IPS DF 19.7 (cell line): ENCODE results near the gene GOLGA6L10.
"Not testable (repeated sequence)": the region's sequence is repeated elsewhere in the genome, so short reads cannot be mapped to it uniquely, and the experiment has no call there.

Experiments used
- DNase-seq: peaks from one replicate; pipeline ENCODE4 v3.0.0-alpha.2; 2013; ENCODE audit warnings: low read depth, low spot score

The GOLGA6L10 gene, protein sequence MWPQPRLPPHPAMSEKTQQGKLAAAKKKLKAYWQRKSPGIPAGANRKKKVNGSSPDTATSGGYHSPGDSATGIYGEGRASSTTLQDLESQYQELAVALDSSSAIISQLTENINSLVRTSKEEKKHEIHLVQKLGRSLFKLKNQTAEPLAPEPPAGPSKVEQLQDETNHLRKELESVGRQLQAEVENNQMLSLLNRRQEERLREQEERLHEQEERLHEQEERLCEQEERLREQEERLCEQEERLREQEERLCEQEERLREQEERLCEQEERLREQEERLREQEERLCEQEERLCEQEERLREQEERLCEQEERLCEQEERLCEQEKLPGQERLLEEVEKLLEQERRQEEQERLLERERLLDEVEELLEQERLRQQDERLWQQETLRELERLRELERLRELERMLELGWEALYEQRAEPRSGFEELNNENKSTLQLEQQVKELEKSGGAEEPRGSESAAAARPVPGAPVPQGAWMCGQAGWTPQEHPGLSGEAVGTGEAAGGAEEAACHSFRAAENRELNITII

GRCh38 chr15:82349375-82349774, at the start of gene GOLGA6L10:
GOLGA6L10 (minus strand) TSS chr15:82349475; CDS start chr15:82349375, 100 bp downstream.
- DNase-seq, result not testable (repeated sequence)

GRCh38 chr15:82398785-82399184, 49.5 kb upstream of the GOLGA6L10 start:
- no peak for DNase-seq

- no peak for DNase-seq
These were observed 48.5 kb upstream of the GOLGA6L10 start for GRCh38 chr15:82397817-82398216.

DNA sequence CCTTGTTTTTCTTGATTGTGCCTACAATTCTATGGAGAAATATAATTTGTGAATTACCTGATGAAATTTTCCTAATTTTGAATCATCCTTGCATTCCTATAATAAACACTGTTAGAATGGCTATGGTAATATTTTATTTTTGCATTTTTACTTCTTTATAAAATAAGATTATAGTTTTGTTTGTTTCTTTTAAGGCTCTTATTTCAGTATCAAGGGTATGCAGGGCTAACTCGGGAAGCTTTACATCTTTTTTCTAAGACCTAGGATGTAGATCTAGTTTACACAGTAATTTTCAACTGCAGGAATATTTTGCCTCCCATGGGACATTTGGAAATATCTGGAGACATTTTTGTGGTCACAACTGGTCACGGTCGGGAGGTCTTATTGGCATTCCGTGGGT, 46.5 kb upstream of the GOLGA6L10 start:
- not testable (repeated sequence) for DNase-seq

GRCh38 chr15:82393671-82394070, 44.4 kb upstream of the GOLGA6L10 start:
- no peak for DNase-seq

- DNase-seq, result not testable (repeated sequence)
These were observed 42.8 kb upstream of the GOLGA6L10 start for GRCh38 chr15:82392077-82392476.

- DNase-seq, result not testable (repeated sequence)
These were observed 40.9 kb upstream of the GOLGA6L10 start for GRCh38 chr15:82390152-82390551.

GRCh38 chr15:82387209-82387608, 37.9 kb upstream of the GOLGA6L10 start:
- DNase-seq, result not testable (repeated sequence)

DNA sequence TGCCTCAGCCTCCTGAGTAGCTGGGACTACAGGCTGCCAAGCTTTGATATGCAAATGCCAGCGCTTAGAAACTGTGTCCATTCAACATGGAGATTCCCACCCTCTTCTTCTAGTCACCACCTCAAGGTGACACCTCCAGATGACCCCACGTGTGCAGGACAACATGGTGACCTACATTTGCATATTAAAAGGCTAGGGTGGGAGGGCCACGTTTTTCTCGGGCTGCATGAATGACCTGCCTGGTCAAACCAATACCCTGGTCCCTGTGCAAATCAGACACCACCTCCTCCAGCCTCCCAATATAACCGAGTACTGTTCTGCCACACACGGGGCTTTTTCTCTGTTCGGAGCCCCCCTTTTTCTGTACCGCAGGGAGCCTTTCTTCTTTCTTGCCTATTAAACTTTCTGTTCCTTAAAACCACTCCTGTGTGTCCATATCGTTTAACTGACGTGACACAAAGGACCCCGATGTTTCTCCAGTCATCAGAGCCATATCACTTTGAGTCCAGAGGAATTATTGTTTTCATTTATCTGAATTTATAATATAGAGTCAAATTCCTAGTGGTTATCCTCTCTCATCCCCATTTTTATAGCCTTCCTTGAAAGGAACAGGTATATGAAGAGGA, 32.2 kb upstream of the GOLGA6L10 start:
- DNase-seq, result not testable (repeated sequence)

DNA sequence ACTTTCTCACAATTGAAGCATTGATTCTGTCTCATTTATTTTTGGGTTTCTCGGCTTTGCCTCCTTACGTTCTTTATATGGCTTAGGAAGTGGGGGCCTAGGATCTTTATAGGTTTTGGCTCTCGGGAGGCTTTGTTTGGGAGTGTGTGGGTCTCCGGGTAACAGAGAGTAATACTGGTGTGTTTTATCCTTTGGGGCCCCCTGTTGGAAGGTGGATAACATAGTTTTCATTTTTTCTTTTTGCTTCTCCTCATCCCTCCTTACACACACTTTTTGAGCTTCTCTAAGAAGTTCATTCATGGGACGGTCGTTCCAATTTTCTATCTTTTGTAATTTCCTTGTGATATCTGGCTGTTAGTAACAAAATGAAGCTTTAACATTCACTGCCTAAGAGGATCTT, 30.3 kb upstream of the GOLGA6L10 start:
- not testable (repeated sequence) for DNase-seq

DNA sequence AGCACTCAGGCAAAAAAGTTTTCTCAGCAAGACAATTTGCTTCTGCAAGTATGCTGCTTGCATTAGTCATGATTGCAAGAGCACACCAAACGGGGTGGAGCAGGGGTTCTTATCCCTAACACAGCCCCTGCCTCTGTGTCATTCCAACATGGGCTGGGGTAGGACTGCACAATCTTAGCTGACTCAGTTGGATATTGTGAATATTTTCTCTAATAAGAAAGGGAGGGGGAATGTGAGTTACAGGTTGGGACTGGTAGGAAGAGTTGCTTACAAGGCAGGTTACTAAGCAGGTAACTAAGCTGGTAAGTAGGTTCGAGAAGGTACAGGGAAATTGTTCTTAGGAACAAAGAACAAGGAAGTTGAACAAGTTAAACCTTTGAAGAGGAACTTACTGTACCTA, 24.4 kb upstream of the GOLGA6L10 start:
- not testable (repeated sequence) for DNase-seq

GRCh38 chr15:82371656-82372055, 22.4 kb upstream of the GOLGA6L10 start:
- DNase-seq, result no peak

DNA sequence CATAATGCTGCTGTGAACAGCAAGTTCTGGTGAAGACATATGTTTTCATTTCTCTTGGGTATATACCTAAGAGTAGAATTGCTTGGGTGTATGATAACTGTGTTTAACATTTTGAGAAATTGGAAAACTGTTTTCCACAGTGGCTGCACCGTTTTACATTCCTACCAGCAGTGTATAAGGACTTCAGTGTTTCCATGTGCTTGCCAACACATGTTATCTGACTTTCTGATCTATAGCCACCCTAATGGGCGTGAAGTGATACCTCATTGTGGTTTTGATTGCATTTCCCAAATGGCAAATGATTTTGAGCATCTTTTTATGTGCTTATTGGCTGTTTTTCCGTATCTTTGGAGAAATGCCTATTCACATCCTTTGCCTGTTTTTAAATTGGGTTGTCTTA, 18.5 kb upstream of the GOLGA6L10 start:
- not testable (repeated sequence) for DNase-seq

DNA sequence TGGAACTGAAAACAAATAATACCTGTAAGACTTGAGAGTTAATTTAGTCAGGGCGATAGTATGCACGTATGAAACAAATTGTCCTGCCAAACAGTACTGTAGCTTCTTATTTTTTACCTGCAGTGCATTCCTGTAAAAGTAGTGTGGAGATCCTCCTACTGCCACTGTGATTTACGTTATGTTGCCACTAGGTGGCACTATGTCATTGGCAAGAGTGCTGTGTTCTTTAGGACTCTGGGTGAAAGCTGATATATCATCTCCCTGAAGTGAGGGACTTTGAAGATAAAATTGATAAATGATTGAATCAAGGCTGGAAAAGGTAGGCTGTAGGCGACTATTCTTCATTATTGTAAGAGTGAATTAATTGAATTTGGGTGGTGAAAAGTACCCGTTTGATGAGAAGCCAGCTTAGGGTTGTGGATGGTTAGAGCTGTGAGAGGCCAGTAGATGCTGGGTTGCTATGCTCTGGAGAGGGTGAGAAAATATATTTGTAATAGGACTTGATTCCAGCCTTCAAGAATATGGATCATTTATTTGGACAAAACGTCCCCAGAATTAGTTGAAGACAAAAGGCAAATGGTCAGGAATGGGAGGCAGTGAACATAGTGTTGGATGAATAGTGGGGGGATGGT, 16.5 kb upstream of the GOLGA6L10 start:
- not testable (repeated sequence) for DNase-seq

GRCh38 chr15:82364548-82364947, 15.3 kb upstream of the GOLGA6L10 start:
- not testable (repeated sequence) for DNase-seq

DNA sequence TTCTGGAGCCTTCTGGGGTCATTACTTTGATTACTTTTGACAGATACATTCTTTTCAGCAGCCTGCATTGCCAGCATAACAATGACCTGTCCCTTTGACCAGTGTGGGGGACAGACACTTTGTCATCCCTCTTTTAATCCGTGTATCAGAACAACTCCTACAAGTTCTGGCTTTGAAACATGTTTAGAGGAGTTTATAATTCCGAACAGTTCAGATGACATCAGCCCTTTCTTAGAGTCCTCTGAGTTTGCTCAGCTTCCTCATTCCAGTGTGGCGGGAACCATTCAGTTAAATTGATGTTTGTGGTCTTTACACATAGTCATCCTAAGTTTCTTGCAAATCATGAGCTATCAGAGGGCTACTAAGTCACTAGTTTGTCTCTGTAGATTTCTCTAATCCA, 13.5 kb upstream of the GOLGA6L10 start:
- DNase-seq, result not testable (repeated sequence)

GRCh38 chr15:82360618-82361017, 11.3 kb upstream of the GOLGA6L10 start:
- DNase-seq, result not testable (repeated sequence)

DNA sequence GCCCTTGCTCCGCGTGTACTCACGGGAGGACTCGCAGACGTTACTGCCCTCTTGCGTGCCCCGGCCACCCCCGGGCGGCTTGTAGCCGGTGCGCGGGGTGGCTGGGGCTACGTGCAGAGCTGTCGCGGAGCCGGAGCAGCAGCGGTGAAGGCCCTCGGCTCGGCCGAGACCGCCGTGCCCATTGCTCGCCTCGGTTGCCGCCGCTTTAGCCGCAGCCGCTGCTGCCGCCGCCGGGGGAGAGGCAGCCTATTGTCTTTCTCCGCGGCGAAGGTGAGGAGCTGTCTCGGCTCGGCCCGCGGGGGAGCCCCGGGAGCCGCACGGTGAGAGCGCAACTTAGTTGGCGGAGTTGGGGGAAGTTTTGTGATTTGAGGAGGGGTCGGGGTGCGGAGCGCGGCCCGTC, 5.8 kb upstream of the GOLGA6L10 start:
- DNase-seq, result not testable (repeated sequence)

GRCh38 chr15:82354546-82354945, 5.3 kb upstream of the GOLGA6L10 start:
- DNase-seq, result not testable (repeated sequence)

DNA sequence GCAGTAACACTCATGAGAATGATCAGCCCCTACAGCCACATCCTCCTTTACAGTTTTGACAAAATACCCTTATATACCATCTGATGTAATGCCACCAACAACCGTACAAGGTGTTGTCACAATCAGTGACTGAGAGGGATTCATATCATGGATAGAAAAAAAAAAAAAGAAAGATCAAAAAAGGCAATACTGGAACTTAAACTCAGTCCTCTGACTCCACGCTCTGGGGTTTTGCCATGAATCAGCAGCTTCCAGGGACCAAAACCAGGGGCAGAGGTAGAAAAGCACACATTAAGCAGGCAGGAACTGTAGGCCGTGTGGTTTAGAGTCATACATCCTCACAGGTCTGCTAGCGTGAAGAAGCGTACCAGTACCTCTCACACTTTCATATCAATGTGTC, 1.6 kb downstream of the GOLGA6L10 start:
- not testable (repeated sequence) for DNase-seq

DNA sequence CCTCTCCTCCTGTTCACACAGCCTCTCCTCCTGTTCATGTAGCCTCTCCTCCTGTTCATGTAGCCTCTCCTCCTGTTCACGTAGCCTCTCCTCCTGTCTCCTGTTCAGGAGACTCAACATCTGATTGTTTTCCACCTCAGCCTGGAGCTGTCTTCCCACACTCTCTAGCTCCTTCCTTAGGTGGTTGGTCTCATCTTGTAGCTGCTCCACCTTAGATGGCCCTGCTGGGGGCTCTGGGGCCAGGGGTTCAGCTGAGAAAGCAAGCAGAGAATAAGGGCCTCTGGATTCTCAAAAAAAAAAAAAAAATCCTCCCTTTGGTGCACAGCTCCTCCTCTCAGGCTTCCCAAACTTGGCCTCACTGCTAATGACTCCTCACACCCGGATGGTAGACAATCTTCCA, 4.1 kb downstream of the GOLGA6L10 start:
- not testable (repeated sequence) for DNase-seq

DNA sequence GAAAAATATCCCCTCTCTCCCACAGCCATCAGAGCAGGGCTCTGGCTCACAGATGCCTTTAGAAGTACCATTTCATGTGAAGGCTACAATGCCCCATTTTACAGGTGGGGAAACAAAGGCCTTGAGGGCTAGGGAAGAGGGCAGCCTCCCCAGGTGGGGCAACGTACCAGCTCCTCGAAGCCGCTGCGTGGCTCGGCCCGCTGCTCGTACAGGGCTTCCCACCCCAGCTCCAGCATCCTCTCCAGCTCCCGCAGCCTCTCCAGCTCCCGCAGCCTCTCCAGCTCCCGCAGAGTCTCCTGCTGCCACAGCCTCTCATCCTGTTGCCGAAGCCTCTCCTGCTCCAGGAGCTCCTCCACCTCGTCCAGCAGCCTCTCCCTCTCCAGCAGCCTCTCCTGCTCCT, 4.9 kb downstream of the GOLGA6L10 start:
- not testable (repeated sequence) for DNase-seq
